ENCODE measurements around the gene TSPAN31.
"Not testable (repeated sequence)": the region's sequence is repeated elsewhere in the genome, so short reads cannot be mapped to it uniquely, and the experiment has no call there.

TSPAN31 gene

DNA sequence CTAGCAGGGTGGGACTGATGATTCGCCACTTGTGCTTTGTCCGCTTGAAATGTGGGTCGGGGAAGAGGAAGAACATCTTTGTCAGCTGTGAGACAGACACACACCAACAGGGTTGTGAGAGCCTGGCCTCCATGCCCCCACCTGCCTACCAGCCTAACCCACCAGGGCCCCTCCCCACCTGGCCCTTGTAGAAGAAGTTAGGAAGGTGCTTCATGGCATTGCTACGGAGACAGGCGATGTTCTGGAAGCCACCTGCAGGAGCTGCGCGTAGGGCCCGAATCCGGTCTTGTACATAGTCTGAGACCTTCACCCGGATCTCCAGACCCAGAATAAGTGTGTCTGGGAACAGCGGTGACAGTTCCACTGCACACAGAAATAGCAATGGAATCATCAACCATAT lies 24.8 kb downstream of the TSPAN31 start:
- no peaks in the 10 kb centered on the region for H3K36me3 ChIP-seq (ENCODE audit: insufficient read depth, low read length)
- no peaks in the 10 kb centered on the region; the same call in 1 of the 2 replicates for H3K4me1 ChIP-seq (ENCODE audit: insufficient read depth, low read length)
- no peak overlapping the region for H3K9ac ChIP-seq (ENCODE audit: low read depth, low read length)
- no peaks in the 10 kb centered on the region for H3K9me3 ChIP-seq (ENCODE audit: control insufficient read depth, insufficient read depth, low read length)

DNA sequence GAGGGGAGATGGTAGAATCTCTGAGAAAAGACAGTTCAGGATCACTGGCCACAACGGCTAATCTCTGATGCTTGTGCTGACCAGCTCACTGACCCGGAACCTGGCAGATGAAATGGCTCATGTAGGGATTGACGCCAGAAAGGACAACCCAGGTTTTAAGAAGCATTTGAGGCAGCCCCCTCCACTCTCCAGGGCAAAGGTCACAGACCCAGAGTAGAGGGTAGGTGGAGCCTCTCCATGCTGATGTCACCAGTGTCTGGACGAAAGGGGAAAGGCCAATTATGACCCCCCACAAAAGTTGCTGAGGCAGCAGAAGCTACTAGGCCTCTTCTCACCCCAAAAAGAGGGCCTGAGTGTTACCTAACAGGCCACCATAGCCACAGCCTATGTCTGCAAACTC lies 25.9 kb downstream of the TSPAN31 start:
- Histone ChIP-seq H3K9ac (ENCODE audit: low read depth, low read length) (no peak overlapping the region; the same call in 1 of the 2 replicates), H3K4me1 (ENCODE audit: insufficient read depth, low read length) (no peaks in the 10 kb centered on the region; the same call in 1 of the 2 replicates), H3K36me3 (ENCODE audit: insufficient read depth, low read length) (no peaks in the 10 kb centered on the region), H3K9me3 (ENCODE audit: control insufficient read depth, insufficient read depth, low read length) (no peaks in the 10 kb centered on the region)

DNA sequence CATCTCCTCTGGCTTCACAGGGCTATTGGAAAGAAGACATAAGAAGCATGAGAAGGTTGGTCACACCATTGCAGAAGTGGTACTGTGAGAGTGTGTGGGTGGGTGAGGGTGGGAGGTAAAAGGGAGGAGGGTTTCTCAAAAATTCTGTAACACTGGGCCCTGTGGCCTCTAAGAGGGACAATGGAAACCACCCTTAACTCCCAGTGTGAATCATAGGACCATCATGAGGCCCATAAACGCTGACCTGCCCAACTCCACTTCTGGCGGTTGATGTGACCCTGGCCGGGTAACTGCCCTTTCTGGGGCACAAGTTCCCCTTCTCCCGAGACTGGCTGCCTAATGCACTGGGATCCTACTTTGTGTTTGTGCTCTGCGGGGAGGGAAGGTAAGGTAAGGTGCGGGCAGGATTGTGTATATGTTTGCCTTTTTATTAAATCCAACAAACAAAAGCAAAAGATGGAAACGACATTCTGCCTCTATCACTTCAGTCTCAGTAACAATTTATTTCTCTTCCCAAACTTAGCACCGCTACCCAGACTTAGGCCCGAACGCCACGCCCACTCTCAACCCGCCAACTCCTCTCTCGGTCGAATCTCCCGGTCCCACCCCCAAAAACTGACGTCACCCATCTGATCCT lies 26.5 kb downstream of the TSPAN31 start:
- no peaks in the 10 kb centered on the region for H3K36me3 ChIP-seq (ENCODE audit: insufficient read depth, low read length)
- peak overlapping the region; percentile 96 for H3K9ac ChIP-seq (ENCODE audit: low read depth, low read length)
- no peaks in the 10 kb centered on the region for H3K9me3 ChIP-seq (ENCODE audit: control insufficient read depth, insufficient read depth, low read length)
- no peaks in the 10 kb centered on the region; the same call in 1 of the 2 replicates for H3K4me1 ChIP-seq (ENCODE audit: insufficient read depth, low read length)

DNA sequence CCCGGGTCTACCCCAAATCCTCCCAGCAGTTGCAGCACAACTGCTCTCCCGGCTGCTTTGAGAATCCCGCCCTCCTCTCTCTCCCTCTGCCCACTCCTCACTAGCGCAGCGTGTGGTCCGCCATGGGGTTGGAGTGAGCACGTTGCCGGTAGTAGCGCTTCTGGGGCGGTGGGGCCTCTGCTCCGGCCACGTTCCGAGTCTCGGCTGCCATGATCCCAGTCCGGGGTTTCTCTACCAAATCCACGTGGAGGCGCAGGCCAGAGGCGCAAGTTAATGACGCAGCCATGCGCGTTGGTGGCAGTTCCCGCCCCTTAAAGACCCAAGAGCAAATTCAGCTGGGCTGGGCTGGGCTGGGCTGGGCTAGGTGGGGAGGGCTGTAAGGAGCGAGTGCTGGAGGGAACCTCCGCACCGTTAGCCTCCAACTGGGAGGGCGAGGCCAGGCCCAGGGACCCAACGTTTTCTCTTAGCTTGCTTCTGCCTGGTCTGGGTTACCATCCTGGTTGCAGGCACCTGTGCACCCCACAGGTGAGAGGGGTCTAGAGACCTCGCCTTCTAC lies 27.1 kb downstream of the TSPAN31 start, which contains the start of gene METTL1:
Gene METTL1 (minus strand): TSS at position 233 of the 556 bp plus-strand sequence. CDS start 22 bp downstream, at position 211.
- H3K9me3 ChIP-seq (ENCODE audit: control insufficient read depth, insufficient read depth, low read length) = no peaks in the 10 kb centered on the region
- no peaks in the 10 kb centered on the region; the same call in 1 of the 2 replicates for H3K4me1 ChIP-seq (ENCODE audit: insufficient read depth, low read length)
- peak within 1 kb of the TSS; percentile 96 for H3K9ac ChIP-seq (ENCODE audit: low read depth, low read length)
- H3K36me3 ChIP-seq (ENCODE audit: insufficient read depth, low read length) = no peaks in the 10 kb centered on the region

DNA sequence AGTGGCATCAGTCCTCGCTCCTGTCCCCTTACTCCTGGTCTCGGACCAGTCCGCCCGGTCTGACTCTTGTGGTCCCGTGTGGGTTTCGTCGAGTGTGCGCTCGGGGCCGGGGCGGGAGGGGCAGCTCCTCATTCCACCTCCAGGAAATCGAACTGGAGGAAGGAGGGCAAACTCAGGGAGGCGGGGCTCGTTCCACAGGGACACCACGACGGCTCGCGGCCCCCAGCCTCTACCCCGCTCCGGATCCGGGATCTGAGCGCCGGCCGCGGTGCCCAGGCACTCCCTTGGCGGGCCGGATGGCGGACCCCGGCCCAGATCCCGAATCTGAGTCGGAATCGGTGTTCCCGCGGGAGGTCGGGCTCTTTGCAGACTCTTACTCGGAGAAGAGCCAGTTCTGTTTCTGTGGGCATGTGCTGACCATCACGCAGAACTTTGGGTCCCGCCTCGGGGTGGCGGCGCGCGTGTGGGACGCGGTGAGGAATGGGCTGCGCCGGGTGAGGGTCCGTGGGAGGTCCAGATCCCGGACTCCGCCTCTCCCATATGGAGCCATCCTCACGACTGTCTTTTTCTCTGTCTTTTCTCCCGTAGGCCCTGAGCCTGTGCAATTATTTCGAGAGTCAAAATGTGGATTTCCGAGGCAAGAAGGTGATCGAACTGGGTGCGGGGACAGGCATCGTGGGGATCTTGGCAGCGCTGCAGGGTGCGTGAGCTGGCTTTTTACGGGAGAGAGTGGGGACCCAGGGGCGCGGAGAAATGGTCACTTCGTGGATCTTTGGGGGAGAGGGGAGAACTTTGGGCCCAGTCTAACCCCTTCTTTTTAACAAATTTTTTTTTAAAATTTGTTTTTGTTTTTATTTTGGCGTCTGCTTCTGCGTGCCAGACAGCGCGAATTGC lies 27.8 kb downstream of the TSPAN31 start, which contains the start of gene EEF1AKMT3:
Gene EEF1AKMT3 (plus strand): TSS at position 186 of the 894 bp plus-strand sequence. CDS start 111 bp downstream, at position 297.
- H3K9ac ChIP-seq (ENCODE audit: low read depth, low read length) = peak within 1 kb of the TSS; percentile 96
- H3K4me1 ChIP-seq (ENCODE audit: insufficient read depth, low read length) = no peaks in the 10 kb centered on the region; the same call in 1 of the 2 replicates
- H3K9me3 ChIP-seq (ENCODE audit: control insufficient read depth, insufficient read depth, low read length) = no peaks in the 10 kb centered on the region
- no peaks in the 10 kb centered on the region for H3K36me3 ChIP-seq (ENCODE audit: insufficient read depth, low read length)

DNA sequence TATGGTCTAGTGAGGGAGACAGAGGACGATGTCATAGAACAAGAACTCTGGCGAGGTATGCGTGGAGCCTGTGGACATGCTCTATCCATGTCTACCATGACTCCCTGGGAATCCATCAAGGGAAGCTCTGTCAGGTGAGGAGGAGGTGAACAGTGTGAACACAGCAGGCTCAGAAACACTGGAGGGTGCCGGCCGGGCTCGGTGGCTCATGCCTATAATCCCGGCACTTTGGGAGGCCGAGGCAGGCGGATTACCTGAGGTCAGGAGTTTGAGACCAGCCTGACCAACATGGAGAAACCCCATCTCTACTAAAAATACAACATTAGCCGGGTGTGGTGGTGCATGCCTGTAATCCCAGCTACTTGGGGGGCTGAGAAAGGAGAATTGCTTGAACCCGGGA lies 29.8 kb downstream of the TSPAN31 start:
- H3K4me1 ChIP-seq (ENCODE audit: insufficient read depth, low read length); H3K9me3 ChIP-seq (ENCODE audit: control insufficient read depth, insufficient read depth, low read length); H3K36me3 ChIP-seq (ENCODE audit: insufficient read depth, low read length); H3K9ac ChIP-seq (ENCODE audit: low read depth, low read length): not testable (repeated sequence)

DNA sequence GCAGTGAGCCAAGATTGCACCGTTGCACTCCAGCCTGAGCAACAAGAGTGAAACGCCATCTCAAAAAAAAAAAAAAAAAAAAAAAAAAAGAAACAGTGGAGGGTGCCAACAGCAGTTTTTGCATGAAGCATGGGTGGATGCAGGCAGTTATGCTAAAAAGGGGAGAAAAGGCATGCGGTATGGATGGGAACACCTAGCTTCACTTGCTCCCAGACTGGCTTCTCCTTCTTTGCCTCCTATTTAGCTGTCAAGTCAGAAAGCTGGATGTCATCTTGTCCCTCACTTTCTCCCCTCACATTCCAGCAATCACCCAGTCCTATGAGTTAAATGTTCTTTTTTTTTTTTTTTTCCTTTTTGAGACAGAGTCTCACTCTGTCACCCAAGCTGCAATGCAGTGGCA lies 30.2 kb downstream of the TSPAN31 start:
- no peaks in the 10 kb centered on the region for H3K36me3 ChIP-seq (ENCODE audit: insufficient read depth, low read length)
- no peaks in the 10 kb centered on the region for H3K9me3 ChIP-seq (ENCODE audit: control insufficient read depth, insufficient read depth, low read length)
- H3K9ac ChIP-seq (ENCODE audit: low read depth, low read length) = no peak overlapping the region
- no peaks in the 10 kb centered on the region; the same call in 1 of the 2 replicates for H3K4me1 ChIP-seq (ENCODE audit: insufficient read depth, low read length)

DNA sequence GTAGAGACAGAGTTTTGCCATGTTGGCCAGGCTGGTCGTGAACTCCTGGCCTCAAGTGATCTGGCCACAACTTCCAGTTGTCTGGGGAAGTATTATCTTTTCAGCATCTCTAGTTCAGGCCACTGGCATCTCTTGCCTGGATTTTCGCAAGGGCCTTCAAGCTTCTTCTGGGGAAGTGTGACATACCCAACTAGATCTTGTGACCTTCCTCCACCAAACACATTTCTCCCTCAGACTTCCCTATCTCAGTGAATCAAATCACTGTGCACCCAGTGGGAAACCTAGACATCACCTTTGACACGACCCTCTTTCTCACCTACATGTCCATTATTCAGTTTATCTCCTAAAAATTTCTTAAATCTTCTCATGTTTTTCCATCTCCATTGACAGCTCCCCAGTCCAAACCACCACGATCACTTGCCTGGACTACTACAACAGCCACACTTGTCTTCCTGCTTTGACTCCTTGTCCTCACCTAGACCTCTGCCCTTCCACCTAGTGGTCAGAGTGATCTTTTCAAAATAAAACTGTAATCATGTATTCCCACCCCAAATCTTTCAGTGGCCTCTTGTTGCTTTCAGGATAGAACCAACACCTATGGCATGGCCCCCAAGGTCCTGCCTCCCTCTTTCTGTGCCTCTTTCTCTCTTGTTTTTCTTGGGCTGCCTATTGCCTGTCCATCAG lies 30.9 kb downstream of the TSPAN31 start:
- H3K4me1 ChIP-seq (ENCODE audit: insufficient read depth, low read length) = no peaks in the 10 kb centered on the region; the same call in 1 of the 2 replicates
- no peak overlapping the region for H3K9ac ChIP-seq (ENCODE audit: low read depth, low read length)
- no peaks in the 10 kb centered on the region for H3K9me3 ChIP-seq (ENCODE audit: control insufficient read depth, insufficient read depth, low read length)
- H3K36me3 ChIP-seq (ENCODE audit: insufficient read depth, low read length) = no peaks in the 10 kb centered on the region

DNA sequence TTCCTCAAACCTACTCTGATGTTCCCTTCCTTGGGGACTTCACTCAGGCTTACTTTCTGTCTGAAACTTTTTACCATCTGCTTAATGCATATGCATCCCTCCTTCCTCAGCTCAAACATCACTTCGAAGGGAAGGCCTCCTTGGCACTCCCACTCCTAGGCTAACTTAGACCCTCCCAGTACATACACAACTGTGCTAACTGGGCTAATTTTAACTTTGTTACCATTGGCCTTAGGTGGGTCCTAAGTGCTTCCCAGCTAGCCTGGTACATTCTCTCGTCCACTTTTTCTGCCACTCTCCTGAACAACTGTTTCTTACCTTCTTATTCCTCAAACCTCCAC lies 31.4 kb downstream of the TSPAN31 start:
- Histone ChIP-seq H3K9ac (ENCODE audit: low read depth, low read length) (no peak overlapping the region), H3K4me1 (ENCODE audit: insufficient read depth, low read length) (no peaks in the 10 kb centered on the region; the same call in 1 of the 2 replicates), H3K9me3 (ENCODE audit: control insufficient read depth, insufficient read depth, low read length) (no peaks in the 10 kb centered on the region), H3K36me3 (ENCODE audit: insufficient read depth, low read length) (no peaks in the 10 kb centered on the region)

DNA sequence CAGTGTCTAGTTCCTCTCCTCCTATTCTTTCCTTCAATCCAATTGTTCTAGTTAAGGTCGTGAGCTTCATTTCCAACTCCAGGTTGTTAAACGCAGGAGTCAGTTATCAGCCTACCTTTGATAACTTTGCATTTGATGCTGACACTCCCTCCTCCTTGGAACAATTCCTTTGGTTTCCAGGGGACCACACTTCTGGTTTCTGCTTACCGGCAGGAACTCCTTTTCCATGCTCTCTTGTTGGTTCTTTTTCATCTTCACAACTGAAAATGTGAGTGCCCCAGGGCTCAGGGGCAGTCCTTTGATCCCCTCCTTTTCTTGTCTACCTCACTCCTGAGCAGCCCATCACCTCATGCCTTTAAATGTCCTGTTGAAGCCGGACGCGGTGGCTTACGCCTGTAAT lies 32.5 kb downstream of the TSPAN31 start:
- Histone ChIP-seq H3K36me3 (ENCODE audit: insufficient read depth, low read length) (no peaks in the 10 kb centered on the region), H3K4me1 (ENCODE audit: insufficient read depth, low read length) (no peaks in the 10 kb centered on the region), H3K9me3 (ENCODE audit: control insufficient read depth, insufficient read depth, low read length) (no peaks in the 10 kb centered on the region), H3K9ac (ENCODE audit: low read depth, low read length) (no peak overlapping the region)

DNA sequence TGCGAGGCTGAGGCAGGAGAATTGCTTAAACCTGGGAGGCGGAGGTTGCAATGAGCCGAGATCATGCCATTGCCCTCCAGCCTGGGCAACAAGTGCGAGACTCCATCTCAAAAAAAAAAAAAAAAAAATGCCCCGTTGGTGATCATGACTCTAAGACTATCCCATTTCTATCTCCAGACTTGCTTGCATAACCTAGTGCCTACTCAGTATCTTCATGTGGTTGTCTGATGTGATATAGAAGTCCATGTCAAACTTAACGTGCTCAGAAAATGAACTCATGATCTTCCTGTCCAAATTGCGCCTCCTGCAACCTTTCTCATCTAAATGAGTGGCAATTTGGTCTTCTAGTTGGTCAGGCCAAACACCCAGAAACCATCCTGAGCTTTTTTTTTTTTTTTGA lies 33.1 kb downstream of the TSPAN31 start:
- H3K9me3 ChIP-seq (ENCODE audit: control insufficient read depth, insufficient read depth, low read length) = no peaks in the 10 kb centered on the region
- no peaks in the 10 kb centered on the region for H3K36me3 ChIP-seq (ENCODE audit: insufficient read depth, low read length)
- H3K4me1 ChIP-seq (ENCODE audit: insufficient read depth, low read length) = no peaks in the 10 kb centered on the region
- no peak overlapping the region for H3K9ac ChIP-seq (ENCODE audit: low read depth, low read length)

DNA sequence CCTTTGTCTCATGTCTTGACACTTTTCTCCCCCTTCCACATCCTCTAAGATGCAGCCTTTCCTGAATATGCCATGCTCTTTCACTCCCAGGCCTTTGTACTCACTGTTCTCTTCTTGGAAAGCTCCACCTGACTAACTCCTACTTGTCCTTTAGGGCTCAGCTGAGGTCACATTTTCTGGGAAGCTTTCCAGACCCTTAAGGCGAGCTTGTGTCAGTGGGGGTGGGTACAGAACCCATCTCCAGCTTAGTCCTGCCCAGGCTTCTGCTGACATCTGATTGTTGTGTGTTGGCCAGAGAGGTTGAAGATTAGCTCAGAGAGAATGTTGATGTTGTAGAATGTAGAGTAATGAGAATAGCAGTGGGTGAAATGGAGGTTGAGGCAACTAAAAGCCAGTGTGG lies 34.9 kb downstream of the TSPAN31 start:
- no peaks in the 10 kb centered on the region for H3K36me3 ChIP-seq (ENCODE audit: insufficient read depth, low read length)
- H3K9ac ChIP-seq (ENCODE audit: low read depth, low read length) = no peak overlapping the region
- no peaks in the 10 kb centered on the region for H3K9me3 ChIP-seq (ENCODE audit: control insufficient read depth, insufficient read depth, low read length)
- no peaks in the 10 kb centered on the region for H3K4me1 ChIP-seq (ENCODE audit: insufficient read depth, low read length)

DNA sequence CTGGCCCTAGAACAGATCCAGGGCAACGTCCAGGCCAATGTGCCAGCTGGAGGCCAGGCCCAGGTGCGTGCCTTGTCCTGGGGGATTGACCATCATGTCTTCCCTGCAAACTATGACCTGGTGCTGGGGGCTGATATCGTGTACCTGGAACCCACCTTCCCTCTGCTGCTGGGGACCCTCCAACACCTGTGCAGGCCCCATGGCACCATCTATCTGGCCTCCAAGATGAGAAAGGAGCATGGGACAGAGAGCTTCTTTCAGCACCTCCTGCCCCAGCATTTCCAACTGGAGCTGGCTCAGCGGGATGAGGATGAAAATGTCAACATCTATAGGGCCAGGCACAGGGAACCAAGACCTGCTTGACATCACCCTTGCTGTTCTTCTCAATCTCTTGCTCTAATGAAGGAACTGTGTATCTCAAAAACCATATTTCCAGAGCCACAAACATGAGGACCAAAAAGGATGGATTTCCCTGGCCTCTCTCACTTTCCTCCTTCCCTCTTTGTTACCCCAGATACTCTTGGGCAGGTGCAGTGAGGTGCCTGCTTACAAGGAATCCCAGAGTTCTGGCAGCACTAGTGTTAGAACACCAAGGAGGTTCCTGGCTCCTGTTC lies 35.6 kb downstream of the TSPAN31 start:
- Histone ChIP-seq H3K4me1 (ENCODE audit: insufficient read depth, low read length) (no peaks in the 10 kb centered on the region), H3K9ac (ENCODE audit: low read depth, low read length) (no peak overlapping the region), H3K9me3 (ENCODE audit: control insufficient read depth, insufficient read depth, low read length) (no peaks in the 10 kb centered on the region), H3K36me3 (ENCODE audit: insufficient read depth, low read length) (no peaks in the 10 kb centered on the region)

DNA sequence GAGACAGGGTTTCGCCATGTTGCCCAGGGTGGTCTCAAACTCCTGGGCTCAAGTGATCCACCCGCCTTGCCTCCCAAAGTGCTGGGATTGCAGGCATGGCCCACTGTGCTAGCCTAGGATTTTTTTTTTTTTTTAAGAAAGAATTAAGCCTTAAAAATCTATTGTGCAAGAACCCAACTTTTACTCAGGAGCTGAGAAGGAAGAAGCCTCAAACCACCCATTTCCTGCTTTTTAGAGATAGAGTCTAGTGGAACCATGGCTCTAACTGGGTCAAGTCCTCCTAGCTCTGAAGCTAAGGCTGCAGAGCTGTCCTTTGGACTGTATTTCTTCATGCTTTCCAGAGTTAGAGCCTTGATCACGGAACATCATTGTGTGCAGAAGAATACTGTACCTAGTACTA lies 36.4 kb downstream of the TSPAN31 start:
- Histone ChIP-seq H3K9ac (ENCODE audit: low read depth, low read length) (no peak overlapping the region), H3K4me1 (ENCODE audit: insufficient read depth, low read length) (no peaks in the 10 kb centered on the region), H3K9me3 (ENCODE audit: control insufficient read depth, insufficient read depth, low read length) (no peaks in the 10 kb centered on the region), H3K36me3 (ENCODE audit: insufficient read depth, low read length) (peaks cover 2% of the 10 kb centered on the region; the same call in 1 of the 2 replicates)
